Activated CD8-positive, alpha-beta memory T cell treated with anti-CD3 and anti-CD28 coated beads for 1 hour (primary cell): ENCODE data around the gene WNK1.
A peak's percentile ranks its signal among the peaks of the same experiment; 100 is the strongest.
"Not testable (repeated sequence)": the region's sequence is repeated elsewhere in the genome, so short reads cannot be mapped to it uniquely, and the experiment has no call there.

Source experiments
- DNase-seq, 2 donors: peaks; one replicate each; pipeline ENCODE4 v3.0.0-alpha.2; 2020; ENCODE audit warnings: low read depth in 1 of 2; ENCODE audit errors: extremely low read depth in 1 of 2

The WNK1 gene

DNA sequence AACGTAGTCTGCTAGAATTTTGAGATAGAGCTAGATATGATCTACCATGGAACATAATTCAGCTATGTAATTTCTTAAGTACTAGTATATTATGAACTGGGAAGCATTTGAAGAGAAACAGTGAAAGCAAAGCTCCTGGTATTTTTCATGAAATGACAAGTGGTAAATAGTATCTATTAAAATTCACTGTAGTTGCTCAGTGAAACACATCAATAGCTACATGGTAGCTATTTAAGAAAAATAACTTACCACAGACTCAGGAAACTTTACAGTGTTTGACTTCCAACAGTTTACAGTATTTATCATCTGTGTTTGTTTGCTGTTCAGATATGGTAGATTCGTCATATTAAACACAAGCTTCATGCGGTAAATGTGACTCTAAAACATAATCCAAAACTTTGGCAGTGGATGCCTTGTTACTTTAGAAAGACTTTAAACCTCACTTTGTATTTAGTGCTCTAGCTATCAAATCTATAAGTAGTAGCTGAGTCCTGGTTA, 25.2 kb downstream of the WNK1 start:
- no peak for DNase-seq

DNA sequence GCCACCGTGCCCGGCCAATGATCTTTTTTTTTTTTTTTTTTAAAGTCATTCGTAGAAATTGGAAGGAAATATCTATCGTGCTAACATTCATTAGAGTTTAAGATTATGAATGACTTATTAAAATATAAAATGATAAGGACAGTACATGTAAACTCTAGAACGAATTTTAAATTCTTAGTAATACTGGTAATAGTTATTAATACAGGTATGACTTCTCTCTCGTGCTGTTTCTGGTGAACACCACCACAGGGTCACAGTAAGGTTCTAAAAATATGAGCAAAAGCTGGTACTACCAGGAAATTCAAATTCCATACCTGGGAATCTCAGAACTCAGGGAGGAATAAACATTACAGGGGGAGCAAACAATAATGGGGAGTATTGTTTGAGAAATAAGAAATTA, 26.2 kb downstream of the WNK1 start:
- DNase-seq, result no peak

GRCh38 chr12:779745-780734, 27.7 kb downstream of the WNK1 start:
- no peak for DNase-seq

DNA sequence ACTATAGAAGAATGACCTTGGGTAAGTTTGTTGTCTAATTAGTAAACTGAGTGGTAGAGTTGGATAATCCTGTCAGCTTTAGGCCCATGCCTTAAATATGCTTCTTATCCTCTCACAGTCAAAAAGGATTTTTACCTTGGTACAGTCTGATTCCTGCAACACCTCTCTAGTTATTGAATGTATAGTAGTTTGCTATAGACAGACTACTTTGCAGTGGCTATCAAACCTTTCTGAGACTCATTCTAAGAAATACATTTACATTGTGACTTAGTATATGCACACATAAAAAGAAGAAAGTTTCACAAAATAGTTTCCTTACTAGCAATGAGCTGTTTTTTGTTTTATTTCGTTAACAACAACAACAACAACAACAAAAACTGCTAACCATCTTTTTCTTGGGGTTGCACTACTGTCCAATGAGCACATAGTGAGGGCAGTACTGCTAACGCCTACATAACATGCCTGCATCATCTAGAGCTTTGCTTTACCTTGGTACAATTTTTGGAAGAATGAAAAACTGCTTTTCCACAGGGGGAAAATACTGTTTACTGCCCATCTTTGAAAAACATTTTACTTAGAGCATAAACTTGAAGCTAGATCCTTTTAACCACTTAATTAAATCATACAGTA, 28.5 kb downstream of the WNK1 start:
- DNase-seq, result no peak

GRCh38 chr12:785706-786105, 33.3 kb downstream of the WNK1 start:
- no peak for DNase-seq

DNA sequence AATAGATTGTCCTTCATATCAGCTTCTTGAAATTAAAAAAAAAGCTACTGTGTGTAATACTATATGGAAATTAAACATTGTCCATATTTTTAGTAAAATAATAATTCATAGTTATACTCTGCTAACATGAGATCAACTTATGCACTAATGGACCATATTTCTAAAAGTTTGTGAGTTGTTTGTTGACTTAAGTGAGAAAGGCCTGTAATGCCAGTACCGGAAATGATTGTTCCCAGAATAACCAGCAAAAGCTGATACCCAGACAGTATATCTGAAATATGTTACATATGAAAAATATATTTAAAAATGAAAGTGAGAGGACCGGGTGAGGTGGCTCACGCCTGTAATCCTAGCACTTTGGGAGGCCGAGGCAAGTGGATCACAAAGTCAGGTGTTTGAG, 35.9 kb downstream of the WNK1 start:
- no peak for DNase-seq

GRCh38 chr12:788762-789161, 36.4 kb downstream of the WNK1 start:
- not testable (repeated sequence) for DNase-seq

GRCh38 chr12:789852-790563, 37.6 kb downstream of the WNK1 start:
- no peak for DNase-seq

GRCh38 chr12:790608-791007, 38.2 kb downstream of the WNK1 start:
- no peak for DNase-seq

GRCh38 chr12:793037-793436, 40.7 kb downstream of the WNK1 start:
- no peak for DNase-seq

GRCh38 chr12:793711-794110, 41.3 kb downstream of the WNK1 start:
- DNase-seq, result no peak

DNA sequence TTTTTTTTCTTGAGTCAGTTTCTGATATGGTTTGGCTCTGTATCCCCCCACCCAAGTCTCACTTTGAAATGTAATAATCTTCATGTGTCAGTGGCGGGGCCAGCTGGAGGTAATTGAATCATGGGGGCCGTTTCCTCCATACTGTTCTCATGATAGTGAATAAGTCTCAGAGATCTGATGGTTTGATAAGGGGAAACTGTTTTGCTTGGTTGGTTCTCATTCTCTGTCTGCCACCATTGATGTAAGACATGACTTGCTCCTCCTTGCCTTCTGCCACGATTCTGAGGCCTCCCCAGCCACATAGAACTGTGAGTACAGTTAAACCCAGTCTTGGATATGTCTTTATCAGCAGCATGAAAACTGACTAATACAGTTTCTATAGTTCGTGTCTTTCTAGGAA, 42.9 kb downstream of the WNK1 start:
- peak; percentile 13 for DNase-seq

GRCh38 chr12:800401-800800, 48.0 kb downstream of the WNK1 start:
- DNase-seq, result no peak

DNA sequence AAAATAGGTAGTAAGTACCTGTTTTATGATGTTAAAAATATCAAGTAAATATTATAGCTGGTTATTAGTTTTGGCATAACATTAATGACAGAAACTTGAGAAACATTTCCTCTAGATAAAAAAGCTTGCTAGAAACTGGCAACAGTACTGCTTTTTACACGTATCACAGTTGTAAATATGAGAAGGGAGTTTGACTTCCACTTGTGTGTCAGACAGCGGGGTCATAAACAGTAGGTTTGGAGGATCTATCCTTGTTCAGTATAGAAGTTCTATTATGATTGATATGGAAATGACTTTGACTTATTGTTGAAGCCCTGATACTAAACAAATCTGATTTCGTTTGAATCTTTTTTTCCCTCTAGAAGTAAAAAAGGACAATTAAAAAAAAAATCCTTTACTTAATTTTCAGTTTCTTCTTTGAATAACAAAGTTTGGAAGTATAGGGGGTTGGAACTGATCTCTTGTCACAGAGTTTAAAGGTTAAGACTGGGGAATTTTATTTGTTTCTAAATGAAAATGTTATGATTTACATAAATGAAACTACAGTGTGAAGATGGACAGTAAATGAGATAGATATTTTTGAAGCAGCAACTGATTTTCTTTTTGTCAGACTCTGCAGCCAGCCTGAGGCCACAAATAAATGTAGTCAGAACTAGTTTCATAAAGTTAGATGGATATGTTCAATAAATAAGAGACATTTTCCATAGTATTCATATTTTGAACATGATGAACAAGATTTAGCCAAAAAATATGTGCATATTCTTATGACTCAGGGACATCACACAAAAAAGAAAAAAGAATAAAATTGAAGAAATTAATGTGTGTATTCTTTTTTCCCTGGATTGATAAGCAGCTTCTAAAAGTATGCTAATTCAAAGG, 50.1 kb downstream of the WNK1 start:
- DNase-seq, result no peak

- no peak for DNase-seq
Observed at GRCh38 chr12:805022-805632, 52.7 kb downstream of the WNK1 start.

DNA sequence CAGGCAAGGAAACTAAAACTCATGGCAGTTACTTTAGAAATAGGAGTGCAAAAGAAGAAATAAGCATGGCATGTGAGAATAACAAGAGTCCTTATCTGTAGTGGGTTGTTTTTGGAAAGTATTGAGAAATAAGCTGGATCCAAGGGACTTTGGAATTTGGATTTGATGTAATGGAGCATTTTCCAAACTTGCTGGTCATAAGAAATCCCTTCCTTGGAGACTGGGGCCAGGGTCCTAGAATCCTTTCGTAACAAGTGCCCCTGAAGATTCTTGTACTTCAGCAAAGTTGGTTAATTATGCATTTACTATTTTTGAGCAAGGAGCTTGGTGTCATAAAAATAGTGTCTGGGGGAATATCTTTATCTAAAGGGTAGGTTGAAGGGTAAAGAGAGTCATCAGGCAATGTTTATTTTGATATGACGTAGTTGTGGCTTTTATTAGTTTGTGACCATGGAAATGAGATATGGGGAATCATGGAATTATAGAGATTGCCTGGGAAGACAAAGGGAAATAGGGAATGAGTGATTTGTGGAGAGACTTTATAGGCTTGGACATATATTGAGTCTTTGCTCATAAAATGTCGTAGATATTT, 53.9 kb downstream of the WNK1 start:
- no peak for DNase-seq

GRCh38 chr12:807041-807735, 54.8 kb downstream of the WNK1 start:
- DNase-seq, result no peak

DNA sequence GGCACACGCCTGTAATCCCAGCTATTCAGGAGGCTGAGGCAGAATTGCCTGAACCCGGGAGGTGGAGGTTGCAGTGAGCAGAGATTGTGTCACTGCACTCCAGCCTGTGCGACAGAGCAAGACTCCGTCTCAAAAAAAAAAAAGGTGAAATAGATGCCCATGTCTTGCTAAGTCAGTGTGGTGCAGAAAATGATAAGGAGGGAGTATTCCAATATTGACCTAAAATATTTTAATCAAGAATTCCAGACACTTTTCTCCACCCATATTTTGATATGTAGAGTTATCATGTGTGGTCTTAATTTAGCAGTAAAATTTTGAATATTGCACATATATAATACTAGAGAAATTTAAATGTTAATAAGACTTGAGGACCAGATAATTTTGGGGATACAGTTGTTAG, 57.7 kb downstream of the WNK1 start:
- no peak for DNase-seq
